Hematopoietic multipotent progenitor cell treated with erythropoietin and hydrocortisone succinate and interleukin-3 and kit ligand, for 17 days (in vitro differentiated cells): ENCODE measurements around the gene ABHD5.
"Not testable (repeated sequence)": the region's sequence is repeated elsewhere in the genome, so short reads cannot be mapped to it uniquely, and the experiment has no call there.

ENCODE experiments used
- DNase-seq: peaks from one replicate; pipeline ENCODE4 v3.0.0-alpha.2; 2015; ENCODE audit warnings: low spot score

The ABHD5 gene

DNA sequence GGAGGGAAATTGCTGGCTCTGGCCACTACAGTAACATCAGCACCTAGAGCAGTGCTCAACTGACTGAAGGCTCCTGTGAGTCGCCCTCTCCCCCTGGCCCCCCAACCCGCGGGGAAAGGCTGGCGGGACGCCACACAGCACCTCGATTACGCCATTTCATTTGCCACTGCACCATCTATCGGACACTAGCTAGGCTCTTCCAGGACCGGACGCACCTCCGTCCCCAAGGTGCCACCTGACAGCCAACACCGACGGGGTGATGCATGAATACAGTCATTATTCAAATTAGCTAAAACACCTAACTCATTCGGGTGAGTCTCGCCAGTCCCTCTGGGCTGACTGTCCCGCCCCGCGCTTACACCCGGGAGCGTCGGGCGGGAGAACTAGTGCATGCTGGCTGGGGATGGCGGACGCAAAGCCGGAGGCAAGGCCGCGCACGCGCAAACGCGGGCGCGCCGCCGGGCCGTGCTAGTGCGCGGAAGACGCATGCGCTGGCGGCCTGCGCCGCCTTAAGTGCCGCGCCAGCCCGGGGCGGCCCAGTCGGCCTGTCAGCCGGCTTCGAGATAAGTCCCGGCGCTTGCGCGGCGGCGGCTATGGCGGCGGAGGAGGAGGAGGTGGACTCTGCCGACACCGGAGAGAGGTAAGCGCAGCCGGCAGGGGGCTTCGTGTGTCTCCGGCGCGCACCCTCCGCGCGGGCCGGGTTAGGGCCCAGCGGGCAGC lies at the start of gene ABHD5:
Gene ABHD5 (plus strand): TSS at position 539 of the 720 bp plus-strand sequence. CDS start 55 bp downstream, at position 594.
- DNase-seq, result peak; percentile 98

DNA sequence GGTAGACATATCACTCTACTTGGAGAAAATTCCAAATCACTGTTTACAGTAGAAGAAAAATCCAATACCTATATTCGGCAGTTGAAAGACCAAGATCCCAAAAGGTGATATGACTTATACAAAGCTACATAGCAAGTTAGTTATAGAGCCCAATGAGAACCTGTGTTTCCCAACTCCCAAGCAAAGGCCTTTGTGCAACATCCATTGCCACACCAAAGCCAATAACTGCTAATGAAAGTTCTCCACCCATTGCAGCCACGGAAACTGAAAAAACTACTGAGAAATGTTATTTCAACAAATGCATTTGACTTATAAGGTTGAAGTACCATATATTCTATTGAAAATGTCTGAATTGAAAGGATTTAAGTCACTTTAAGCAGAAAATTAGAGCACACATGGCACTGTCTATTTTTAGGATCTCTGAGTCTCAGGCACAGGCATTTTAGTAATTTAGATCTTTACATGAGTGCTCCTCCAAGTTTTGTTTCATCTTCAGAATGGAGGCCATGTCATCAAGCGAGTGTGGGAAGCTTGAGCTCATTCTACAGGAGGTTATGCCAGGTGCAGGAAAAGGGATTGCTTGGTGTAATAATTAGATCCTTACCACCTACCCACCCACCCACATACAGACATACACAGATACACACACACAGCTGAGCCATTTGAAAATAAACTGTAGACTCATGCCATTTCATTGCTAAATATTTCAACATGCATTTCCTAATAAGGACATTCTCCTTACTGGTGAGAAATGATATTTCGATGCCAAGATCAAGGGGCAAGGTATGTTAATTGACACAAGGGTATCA lies 49.2 kb upstream of the ABHD5 start:
- peak; percentile 46 for DNase-seq

DNA sequence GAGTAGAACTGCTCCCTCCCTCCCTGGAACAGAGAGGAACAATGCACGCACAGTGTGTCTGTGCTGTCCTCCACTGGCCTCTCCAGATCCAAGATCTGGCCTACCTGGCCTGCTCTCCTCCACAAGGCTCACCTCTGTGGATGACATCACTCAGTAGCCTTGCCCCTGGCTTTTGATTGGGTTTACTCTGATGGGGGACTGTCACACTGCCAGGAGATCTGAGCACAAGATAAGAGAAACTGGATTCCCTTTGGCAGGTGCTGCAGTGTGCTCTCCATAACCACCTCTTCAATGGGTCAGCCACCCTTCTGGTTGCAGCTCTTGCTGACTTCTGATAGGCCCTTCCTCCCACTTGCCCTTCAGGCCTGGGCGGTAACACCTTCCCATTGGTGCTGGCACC lies 46.3 kb upstream of the ABHD5 start:
- peak; percentile 40 for DNase-seq

DNA sequence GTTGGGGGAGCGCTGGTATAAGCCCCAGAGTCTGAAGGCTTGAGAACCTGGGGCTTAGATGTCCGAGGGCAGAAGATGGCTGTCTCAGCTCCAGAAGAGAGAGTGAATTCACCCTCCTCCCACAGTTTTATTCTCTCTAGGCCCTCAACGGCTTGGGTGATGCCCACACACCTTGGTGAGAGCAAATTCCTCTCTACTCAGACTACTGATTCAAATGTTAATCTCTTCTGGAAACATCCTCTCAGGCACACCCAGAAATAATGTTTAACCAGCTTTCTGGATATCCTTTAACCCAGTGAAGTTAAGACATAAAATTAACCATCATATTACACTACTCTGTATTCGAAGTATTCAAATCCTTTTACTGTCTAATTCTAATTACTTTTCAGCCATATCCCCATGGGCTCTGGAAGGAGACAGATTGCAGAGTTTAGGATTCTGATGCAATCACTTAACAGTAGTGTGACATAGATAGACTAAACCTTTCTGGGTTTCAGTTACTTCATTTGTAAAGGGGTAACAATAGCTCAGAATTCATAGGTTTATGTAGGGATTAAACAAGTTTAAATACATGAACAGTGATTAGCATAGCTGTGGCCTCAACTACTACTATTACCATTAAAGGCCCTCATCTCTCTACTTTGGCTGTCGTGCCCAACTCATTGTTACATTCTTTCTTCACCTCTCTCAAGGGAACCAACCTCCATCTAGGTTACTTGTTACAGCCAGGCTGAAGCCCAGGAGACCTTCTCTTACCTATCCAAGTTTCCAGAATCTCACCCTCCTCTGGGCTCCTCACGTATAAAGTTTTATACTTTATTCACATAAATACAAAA lies 43.2 kb upstream of the ABHD5 start:
- DNase-seq, result no peak

DNA sequence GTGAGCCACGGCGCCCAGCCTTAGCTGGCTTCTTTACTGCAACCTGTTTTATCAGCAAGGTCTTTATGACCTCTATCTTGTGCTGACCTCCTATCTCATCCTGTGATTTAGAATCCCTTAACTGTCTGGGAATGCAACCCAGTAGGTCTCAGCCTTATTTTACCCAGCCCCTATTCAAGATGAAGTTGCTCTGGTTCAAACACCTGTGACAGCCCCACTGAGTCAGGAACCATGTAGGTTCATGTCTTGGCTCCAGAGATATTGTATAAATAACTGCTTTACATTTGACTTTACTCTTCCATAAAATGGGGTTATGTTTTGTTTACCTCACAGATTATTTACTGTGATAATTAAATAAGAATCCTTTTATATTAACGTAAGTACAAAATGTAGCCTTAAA lies 41.8 kb upstream of the ABHD5 start:
- DNase-seq, result no peak

DNA sequence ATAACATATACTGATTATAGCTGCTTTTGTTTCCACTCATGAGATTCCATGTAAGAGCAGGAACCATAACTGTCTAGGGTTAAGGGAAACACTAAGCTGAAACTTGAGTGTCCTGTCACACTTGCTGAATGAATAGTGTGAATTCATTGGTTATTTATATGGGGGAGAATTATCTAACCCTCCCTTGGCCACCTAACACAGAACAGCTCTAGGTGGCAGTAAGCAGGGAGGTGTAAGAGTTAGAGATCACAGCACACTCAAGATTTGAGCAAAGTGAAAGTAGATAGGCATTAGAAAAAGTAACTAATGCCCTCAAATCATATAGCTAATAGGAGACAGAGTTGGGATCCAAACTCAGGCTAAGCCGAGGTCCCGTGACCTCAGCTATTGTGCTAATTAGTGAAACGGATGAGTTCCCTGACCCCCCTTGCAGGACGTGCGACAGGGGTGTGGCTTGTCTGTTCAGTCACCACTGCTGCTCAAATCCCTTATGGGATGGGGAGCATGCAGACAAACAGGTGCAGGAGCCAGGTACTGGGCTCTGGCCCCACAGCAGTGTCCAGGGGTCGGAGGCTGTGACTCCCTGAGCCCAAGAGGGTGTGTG lies 41.3 kb upstream of the ABHD5 start:
- no peak for DNase-seq

DNA sequence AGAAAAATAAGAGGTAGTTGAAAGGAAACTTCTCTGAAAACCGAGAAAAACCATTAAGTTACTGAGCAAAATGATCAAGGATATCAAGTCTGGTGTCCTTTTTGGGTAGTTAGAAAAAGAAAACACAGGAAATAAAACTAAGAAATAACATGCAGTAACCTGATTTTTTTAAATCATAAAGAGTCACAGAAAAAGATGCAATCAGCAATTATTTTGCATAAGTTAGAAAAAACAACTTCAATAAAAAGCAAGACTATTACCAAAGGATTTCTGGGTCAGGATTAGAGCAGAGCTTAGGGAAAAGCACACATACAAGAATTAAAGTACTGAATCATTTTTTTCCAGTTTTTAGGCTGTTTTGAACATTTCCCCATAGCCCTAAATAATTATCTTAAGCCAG lies 40.4 kb upstream of the ABHD5 start:
- no peak for DNase-seq

DNA sequence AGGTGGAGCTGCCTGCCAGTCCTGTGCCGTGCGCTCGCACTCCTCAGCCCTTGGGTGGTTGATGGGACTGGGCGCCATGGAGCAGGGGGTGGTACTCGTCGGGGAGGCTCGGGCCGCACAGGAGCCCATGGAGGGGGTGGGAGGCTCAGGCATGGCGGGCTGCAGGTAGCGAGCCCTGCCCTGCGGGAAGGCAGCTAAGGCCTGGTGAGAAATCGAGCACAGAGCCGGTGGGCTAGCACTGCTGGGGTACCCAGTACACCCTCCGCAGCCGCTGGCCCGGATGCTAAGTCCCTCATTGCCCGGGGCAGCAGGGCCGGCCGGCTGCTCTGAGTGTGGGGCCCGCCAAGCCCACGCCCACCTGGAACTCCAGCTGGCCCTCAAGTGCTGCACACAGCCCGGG lies 34.3 kb upstream of the ABHD5 start:
- not testable (repeated sequence) for DNase-seq

DNA sequence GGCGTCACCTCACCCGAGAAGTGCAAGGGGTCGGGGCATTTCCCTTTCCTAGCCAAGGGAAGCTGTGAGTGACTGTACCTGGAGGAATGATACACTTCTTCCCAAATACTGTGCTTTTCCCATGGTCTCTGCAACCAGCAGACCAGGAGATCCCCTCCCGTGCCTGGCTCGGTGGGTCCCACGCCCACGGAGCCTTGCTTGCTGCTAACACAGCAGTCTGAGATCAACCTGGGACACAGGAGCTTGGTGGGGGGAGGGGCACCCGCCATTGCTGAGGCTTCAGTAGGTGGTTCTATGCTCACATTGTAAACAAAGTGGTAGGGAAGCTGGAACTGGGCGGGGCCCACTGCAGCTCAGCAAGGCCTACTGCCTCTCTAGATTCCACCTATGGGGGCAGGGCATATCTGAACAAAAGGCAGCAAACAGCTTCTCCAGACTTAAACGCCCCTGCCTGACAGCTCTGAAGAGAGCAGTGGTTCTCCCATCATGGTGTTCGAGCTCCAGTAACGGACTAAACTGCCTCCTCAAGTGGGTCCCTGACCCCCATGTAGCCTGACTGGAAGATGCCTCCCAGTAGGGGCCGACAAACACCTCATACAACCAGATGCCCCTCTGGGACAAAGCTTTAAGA lies 31.4 kb upstream of the ABHD5 start:
- DNase-seq, result peak; percentile 42

DNA sequence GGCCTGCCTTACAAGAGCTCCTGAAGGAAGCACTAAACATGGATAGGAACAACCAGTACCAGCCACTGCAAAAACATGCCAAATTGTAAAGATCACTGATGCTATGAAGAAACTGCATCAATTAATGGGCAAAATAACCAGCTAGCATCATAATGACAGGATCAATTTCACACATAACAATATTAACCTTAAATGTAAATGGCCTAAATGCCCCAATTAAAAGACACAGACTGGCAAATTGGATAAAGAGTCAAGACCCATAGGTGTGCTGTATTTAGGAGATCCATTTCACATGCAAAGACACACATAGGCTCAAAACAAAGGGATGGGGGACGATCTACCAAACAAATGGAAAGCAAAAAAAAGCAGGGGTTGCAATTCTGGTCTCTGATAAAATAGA lies 29.4 kb upstream of the ABHD5 start:
- DNase-seq, result not testable (repeated sequence)

DNA sequence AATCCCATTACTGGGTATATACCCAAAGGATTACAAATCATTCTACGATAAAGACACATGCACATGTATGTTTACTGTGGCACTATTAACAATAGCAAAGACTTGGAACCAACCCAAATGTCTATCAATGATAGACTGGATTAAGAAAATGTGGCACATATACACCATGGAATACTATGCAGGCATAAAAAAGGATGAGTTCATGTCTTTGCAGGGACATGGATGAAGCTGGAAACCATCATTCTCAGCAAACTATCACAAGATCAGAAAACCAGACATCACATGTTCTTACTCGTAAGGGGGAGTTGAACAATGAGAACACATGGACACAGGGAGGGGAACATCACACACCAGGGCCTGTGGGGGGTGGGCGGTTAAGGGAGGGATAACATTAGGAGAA lies 25.7 kb upstream of the ABHD5 start:
- not testable (repeated sequence) for DNase-seq

DNA sequence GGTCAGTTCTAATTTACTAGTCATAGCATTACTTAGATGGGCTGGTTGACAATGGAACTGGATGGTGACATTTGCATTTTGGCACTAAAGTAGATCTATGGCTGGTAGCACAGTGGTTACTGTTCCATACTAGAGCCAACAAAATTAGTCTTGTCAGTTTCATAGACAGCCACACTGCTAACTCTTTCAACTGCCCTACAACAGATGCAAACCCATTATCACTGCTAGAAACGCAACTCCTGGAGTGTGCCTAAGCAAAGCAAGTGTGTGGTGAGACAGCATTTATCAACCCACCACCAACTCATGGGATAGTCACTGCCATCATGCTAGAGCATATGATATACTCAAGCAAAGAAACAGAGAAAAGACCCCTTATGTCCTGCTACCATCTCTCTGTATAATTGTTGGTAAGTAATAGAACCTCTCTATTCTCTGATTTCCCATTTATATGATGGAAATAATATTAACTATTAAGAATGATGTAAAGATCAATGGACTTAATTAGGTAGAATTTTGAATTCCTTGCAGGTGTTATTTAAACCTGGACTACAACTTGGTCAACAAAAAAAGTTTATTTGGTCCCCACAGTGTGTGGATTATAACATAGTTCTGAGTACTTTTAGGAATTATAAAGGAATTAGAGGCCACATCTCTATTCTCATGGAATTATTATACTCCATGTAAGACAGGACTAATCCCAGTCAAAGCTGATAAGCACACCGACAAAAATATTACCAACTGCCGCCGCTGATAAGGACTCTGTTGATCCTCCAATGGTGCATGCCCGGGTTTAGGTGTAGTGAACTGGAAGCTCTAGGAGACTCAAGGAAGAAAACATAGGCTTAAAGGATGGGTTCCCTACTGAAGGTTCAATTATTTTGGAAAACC lies 19.9 kb upstream of the ABHD5 start:
- DNase-seq, result peak; percentile 62

DNA sequence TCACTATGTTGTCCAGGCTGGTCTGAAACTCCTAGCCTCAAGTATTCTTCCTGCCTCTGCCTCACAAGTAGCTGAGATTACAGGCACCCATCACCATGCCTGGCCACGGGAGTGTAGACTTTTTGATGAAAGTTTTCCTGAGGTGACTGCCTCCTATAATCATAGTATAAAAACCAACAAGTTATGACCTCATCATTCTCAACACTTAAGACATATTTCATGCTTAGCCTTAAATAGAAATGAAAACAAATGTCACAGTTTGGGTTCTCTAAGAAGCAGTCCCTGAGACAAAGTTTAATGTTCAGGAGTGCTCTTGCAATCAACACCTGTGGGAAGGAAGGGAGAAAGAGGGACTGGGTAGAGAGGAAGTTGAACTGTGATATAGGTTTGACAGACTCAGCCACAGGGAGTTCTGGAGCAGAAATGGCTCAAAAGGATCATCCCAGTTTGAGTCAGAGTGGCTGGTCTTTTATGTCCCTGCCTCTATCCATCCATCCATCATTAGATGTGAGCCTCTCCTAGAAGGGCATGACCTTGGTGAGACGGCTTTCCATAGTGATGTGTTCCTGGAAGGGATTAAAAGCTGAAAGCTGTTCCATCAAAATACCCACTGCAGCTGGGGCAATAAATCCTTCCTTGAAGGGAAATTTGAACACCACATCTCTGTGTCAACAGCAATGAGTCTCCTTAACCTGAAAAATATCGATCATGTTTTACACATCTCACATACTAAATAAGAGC lies 16.2 kb upstream of the ABHD5 start:
- no peak for DNase-seq

DNA sequence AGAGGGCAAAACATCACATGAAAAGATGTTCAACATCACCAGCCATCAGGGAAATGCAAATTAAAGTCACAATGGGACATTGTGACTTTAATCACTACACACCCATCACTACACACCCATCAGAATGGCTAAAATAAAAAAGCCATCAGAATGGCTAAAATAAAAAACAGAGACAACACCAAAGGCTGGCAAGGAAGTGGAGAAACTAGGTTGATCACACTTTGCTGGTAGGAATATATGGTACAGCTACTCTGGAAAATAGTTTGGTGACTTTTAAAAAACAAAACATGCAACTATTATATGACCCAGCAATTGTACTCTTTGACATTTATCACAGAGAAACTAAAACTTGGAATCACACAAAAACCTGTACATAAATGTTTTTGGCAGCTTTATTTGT lies 15.1 kb upstream of the ABHD5 start:
- DNase-seq, result no peak

DNA sequence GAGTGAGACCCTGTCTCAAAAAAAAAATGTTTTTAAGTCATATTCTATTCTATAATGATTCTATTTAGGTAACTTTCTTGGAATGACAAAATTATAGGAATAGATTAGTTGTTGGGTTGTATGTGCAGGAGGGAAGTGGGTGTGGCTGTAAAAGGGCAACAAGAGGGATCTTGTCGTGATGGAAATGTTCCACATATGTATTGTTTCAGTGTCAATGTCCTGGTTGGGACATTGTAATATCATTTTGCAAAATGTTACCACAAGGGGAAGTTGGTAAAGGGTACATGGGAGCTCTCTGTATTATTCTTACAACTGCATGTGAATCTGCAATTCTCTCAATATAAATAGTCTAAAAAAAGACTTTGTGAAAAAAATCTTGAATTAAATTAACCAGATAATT lies 14.3 kb upstream of the ABHD5 start:
- no peak for DNase-seq

DNA sequence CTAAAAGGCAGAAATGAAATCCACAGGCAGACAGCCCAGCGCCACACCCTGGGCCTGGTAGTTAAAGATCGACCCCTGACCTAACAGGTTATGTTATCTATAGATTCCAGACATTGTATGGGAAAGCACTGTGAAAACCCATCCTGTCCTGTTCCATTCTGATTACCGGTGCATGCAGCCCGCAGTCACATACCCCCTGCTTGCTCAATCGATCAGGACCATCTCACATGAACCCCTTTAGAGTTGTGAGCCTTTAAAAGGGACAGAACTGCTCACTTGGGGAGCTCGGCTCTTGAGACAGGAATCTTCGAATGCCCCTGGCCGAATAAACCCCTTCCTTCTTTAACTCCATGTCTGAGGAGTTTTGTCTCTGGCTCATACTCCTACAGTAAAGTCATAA lies 12.4 kb upstream of the ABHD5 start:
- peak; percentile 61 for DNase-seq

DNA sequence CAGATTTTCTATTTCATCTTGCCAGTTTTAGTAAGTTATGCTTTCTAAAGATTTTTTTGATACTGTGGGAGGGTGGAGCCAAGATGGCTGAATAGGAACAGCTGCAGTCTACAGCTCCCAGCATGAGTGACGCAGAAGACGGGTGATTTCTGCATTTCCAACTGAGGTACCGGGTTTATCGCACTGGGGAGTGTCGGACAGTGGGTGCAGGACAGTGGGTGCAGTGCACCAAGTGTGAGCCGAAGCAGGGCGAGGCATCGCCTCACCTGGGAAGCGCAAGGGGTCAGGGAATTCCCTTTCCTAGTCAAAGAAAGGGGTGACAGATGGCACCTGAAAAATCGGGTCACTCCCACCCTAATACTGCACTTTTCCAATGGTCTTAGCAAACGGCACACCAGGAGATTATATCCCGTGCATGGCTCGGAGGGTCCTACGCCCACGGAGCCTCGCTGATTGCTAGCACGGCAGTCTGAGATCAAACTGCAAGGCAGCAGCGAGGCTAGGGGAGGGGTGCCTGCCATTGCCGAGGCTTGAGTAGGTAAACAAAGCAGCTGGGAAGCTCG lies 11.8 kb upstream of the ABHD5 start:
- DNase-seq, result not testable (repeated sequence)

DNA sequence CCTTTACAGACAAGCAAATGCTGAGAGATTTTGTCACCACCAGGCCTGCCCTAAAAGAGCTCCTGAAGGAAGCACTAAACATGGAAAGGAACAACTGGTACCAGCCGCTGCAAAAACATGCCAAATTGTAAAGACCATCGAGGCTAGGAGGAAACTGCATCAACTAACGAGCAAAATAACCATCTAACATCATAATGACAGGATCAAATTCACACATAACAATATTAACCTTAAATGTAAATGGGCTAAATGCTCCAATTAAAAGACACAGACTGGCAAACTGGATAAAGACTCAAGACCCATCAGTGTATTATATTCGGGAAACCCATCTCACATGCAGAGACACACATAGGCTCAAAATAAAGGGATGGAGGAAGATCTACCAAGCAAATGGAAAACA lies 9.9 kb upstream of the ABHD5 start:
- not testable (repeated sequence) for DNase-seq

DNA sequence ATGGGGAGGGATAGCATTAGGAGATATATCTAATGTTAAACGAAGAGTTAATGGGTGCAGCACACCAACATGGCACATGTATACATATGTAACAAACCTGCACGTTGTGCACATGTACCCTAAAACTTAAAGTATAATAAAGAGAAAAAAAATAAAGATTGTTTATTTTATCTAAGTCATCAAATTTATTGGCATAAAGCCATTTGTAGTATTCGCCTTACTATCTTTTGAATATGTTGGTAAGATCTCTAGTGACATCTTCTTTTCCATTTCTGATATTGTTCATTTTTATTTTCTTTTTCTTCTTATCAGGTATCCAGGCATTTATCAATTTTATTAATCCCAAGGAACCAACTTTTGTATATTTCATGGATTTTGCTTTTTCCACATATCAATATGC lies 5.8 kb upstream of the ABHD5 start:
- DNase-seq, result no peak

DNA sequence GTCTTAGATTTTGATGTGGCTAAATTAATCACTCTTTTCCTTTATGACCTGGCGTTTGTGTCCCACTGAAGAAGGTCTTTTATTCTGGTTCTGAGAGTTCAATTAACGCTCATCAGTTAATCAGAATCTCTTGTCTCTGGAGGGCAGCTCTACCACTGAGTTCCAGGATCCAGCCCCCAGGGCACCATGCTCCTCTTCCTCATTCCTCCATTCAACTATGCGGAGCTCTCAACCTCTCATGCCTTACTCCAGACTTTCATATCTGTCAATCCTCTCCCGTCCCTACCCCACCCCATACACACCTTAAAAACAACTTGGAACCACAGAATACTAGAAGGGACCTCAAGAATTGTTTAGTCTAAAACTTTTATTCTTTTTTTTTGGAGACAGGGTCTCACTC lies 4.8 kb upstream of the ABHD5 start:
- no peak for DNase-seq
